HEK293 (cell line): ENCODE data around the gene TRIP10.

ENCODE experiments used
- CTCF ChIA-PET: fragments of 350-600 bp; formaldehyde crosslinking; extraction: SDS; loops from one replicate; lab custom pipeline; 2021; ENCODE audit warnings: antibody characterized with exemption; lab: Yijun Ruan, JAX
- POLR2A ChIA-PET: fragments of 300-600 bp; formaldehyde crosslinking; extraction: SDS; loops from one replicate; lab custom pipeline; 2020; ENCODE audit warnings: antibody characterized with exemption, inconsistent platforms; lab: Yijun Ruan, JAX
- H3K27ac ChIP-seq: fragments of 200-500 bp; sonication (Bioruptor generic); 2 replicates; pipeline ENCODE4 v1.5.1; 2014; ENCODE audit warnings: low read depth, low read length, control low read depth, inconsistent platforms; ENCODE audit errors: extremely low read depth
- H3K36me3 ChIP-seq, 2 experiments: fragments of 200-500 bp in 1 of 2; sonication (Bioruptor generic) in 1 of 2; 1 replicate in 1 of 2; 2 replicates in 1 of 2; pipeline ENCODE4 v1.5.1; 2014 to 2017; ENCODE audit warnings: inconsistent platforms in 2 of 2, low read length in 2 of 2; ENCODE audit not compliant: control insufficient read depth in 2 of 2, insufficient read depth in 1 of 2
- H3K4me1 ChIP-seq: fragments of 200-500 bp; sonication (Bioruptor generic); 2 replicates; pipeline ENCODE4 v1.5.1; 2014; ENCODE audit warnings: mild to moderate bottlenecking, low read length, inconsistent platforms; ENCODE audit not compliant: control insufficient read depth, insufficient read depth
- H3K4me3 ChIP-seq: 2 replicates; pipeline ENCODE4 v1.5.1; 2011; ENCODE audit warnings: low read depth, mild to moderate bottlenecking, control low read depth, low read length, moderate library complexity
- H3K9me3 ChIP-seq: fragments of 200-500 bp; sonication (Bioruptor generic); 2 replicates; pipeline ENCODE4 v1.5.1; 2014; ENCODE audit warnings: low read depth, low read length, inconsistent platforms; ENCODE audit not compliant: control insufficient read depth, insufficient read depth
- BCL11A ChIP-seq: fragments of 450-650 bp; formaldehyde crosslinking; IDR thresholded peaks from 2 replicates; pipeline ENCODE4 v1.5.1; 2016; ENCODE audit warnings: low read depth, missing biosample characterization, missing genetic modification characterization
- GLIS2 ChIP-seq: fragments of 450-650 bp; formaldehyde crosslinking; IDR thresholded peaks from 2 replicates; pipeline ENCODE4 v1.5.1; 2016; ENCODE audit warnings: missing biosample characterization, missing genetic modification characterization
- MYNN ChIP-seq: fragments of 450-650 bp; formaldehyde crosslinking; IDR thresholded peaks from 2 replicates; pipeline ENCODE4 v1.5.1; 2016; ENCODE audit warnings: missing biosample characterization, missing genetic modification characterization, borderline replicate concordance
- SCRT2 ChIP-seq: fragments of 450-650 bp; formaldehyde crosslinking; IDR thresholded peaks from 2 replicates; pipeline ENCODE4 v1.5.1; 2016; ENCODE audit warnings: missing biosample characterization, missing genetic modification characterization
- SP2 ChIP-seq: fragments of 450-650 bp; formaldehyde crosslinking; IDR thresholded peaks from 2 replicates; pipeline ENCODE4 v1.5.1; 2016; ENCODE audit warnings: missing biosample characterization, missing genetic modification characterization
- SP7 ChIP-seq: fragments of 450-650 bp; formaldehyde crosslinking; IDR thresholded peaks from 2 replicates; pipeline ENCODE4 v1.5.1; 2016; ENCODE audit warnings: missing biosample characterization, missing genetic modification characterization
- ZBTB11 ChIP-seq: fragments of 450-650 bp; formaldehyde crosslinking; conservative IDR thresholded peaks from 2 replicates; pipeline ENCODE4 v1.5.1; 2016; ENCODE audit warnings: low read depth, missing biosample characterization, missing genetic modification characterization
- ZBTB17 ChIP-seq: fragments of 450-650 bp; formaldehyde crosslinking; IDR thresholded peaks from 2 replicates; pipeline ENCODE4 v1.5.1; 2016; ENCODE audit warnings: missing biosample characterization, missing genetic modification characterization
- ZBTB48 ChIP-seq: fragments of 450-650 bp; formaldehyde crosslinking; IDR thresholded peaks from 2 replicates; pipeline ENCODE4 v1.5.1; 2016; ENCODE audit warnings: missing biosample characterization, missing genetic modification characterization
- ZBTB6 ChIP-seq: fragments of 450-650 bp; formaldehyde crosslinking; IDR thresholded peaks from 2 replicates; pipeline ENCODE4 v1.5.1; 2017; ENCODE audit warnings: missing biosample characterization, missing genetic modification characterization
- ZFP41 ChIP-seq: fragments of 450-650 bp; formaldehyde crosslinking; IDR thresholded peaks from 2 replicates; pipeline ENCODE4 v1.5.1; 2016; ENCODE audit warnings: missing biosample characterization, missing genetic modification characterization, borderline replicate concordance
- ZNF132 ChIP-seq: fragments of 450-650 bp; formaldehyde crosslinking; IDR thresholded peaks from 2 replicates; pipeline ENCODE4 v1.5.1; 2017; ENCODE audit warnings: missing biosample characterization, missing genetic modification characterization, borderline replicate concordance
- ZNF138 ChIP-seq: fragments of 450-650 bp; formaldehyde crosslinking; IDR thresholded peaks from 2 replicates; pipeline ENCODE4 v1.5.1; 2016; ENCODE audit warnings: missing biosample characterization, missing genetic modification characterization, borderline replicate concordance
- ZNF155 ChIP-seq: fragments of 450-650 bp; formaldehyde crosslinking; IDR thresholded peaks from 2 replicates; pipeline ENCODE4 v1.5.1; 2016; ENCODE audit warnings: missing biosample characterization, missing genetic modification characterization
- ZNF2 ChIP-seq: fragments of 450-650 bp; formaldehyde crosslinking; IDR thresholded peaks from 2 replicates; pipeline ENCODE4 v1.5.1; 2016; ENCODE audit warnings: missing biosample characterization, missing genetic modification characterization
- ZNF223 ChIP-seq: fragments of 450-650 bp; formaldehyde crosslinking; IDR thresholded peaks from 2 replicates; pipeline ENCODE4 v1.5.1; 2016; ENCODE audit warnings: missing biosample characterization, missing genetic modification characterization
- ZNF280C ChIP-seq: fragments of 450-650 bp; formaldehyde crosslinking; IDR thresholded peaks from 2 replicates; pipeline ENCODE4 v1.5.1; 2016; ENCODE audit warnings: missing biosample characterization, missing genetic modification characterization
- ZNF366 ChIP-seq: fragments of 450-650 bp; formaldehyde crosslinking; conservative IDR thresholded peaks from 2 replicates; pipeline ENCODE4 v1.5.1; 2016; ENCODE audit warnings: missing biosample characterization, missing genetic modification characterization
- ZNF37A ChIP-seq: fragments of 450-650 bp; IDR thresholded peaks from 2 replicates; pipeline ENCODE4 v1.5.1; 2018; ENCODE audit warnings: missing biosample characterization, missing genetic modification characterization
- ZNF404 ChIP-seq: fragments of 450-650 bp; formaldehyde crosslinking; IDR thresholded peaks from 2 replicates; pipeline ENCODE4 v1.5.1; 2017; ENCODE audit warnings: missing biosample characterization, missing genetic modification characterization
- ZNF521 ChIP-seq: fragments of 450-650 bp; formaldehyde crosslinking; IDR thresholded peaks from 2 replicates; pipeline ENCODE4 v1.5.1; 2017; ENCODE audit warnings: missing biosample characterization, mild to moderate bottlenecking, missing genetic modification characterization
- ZNF558 ChIP-seq: fragments of 450-650 bp; formaldehyde crosslinking; IDR thresholded peaks from 2 replicates; pipeline ENCODE4 v1.5.1; 2016; ENCODE audit warnings: missing biosample characterization, missing genetic modification characterization
- ZNF670 ChIP-seq: fragments of 450-650 bp; formaldehyde crosslinking; IDR thresholded peaks from 2 replicates; pipeline ENCODE4 v1.5.1; 2016; ENCODE audit warnings: missing biosample characterization, missing genetic modification characterization, low read depth
- ZSCAN18 ChIP-seq: fragments of 450-650 bp; formaldehyde crosslinking; IDR thresholded peaks from 2 replicates; pipeline ENCODE4 v1.5.1; 2016; ENCODE audit warnings: missing biosample characterization, missing genetic modification characterization
- TF ChIP-seq, protein P1 (sequence below): fragments of 450-650 bp; formaldehyde crosslinking; IDR thresholded peaks from 2 replicates; pipeline ENCODE4; 2016; ENCODE audit warnings: missing biosample characterization, missing genetic modification characterization
- TF ChIP-seq, protein P2 (sequence below): fragments of 450-650 bp; formaldehyde crosslinking; IDR thresholded peaks from 2 replicates; pipeline ENCODE4 v1.5.1; 2016; ENCODE audit warnings: missing biosample characterization, missing genetic modification characterization

Gene TRIP10

GRCh38 chr19:6731822-6732221 lies 7.7 kb upstream of the TRIP10 start:
- CTCF ChIA-PET = no interaction called here
- Histone ChIP-seq H3K4me1 (no peaks in the 10 kb centered on the region), H3K4me3 (no peak overlapping the region), H3K27ac (no peak overlapping the region), H3K9me3 (no peaks in the 10 kb centered on the region), H3K36me3 (peaks cover 0 to 23% of the 10 kb centered on the region in 2 experiments; a peak in 2 of 3 replicates)
- TF ChIP-seq SP2 (tag by site-specific recombination) = no peak
- TF ChIP-seq ZNF558 = no peak
- TF ChIP-seq ZNF280C (tag by site-specific recombination) = no peak
- TF ChIP-seq ZNF132 = no peak
- TF ChIP-seq, protein P1, sequence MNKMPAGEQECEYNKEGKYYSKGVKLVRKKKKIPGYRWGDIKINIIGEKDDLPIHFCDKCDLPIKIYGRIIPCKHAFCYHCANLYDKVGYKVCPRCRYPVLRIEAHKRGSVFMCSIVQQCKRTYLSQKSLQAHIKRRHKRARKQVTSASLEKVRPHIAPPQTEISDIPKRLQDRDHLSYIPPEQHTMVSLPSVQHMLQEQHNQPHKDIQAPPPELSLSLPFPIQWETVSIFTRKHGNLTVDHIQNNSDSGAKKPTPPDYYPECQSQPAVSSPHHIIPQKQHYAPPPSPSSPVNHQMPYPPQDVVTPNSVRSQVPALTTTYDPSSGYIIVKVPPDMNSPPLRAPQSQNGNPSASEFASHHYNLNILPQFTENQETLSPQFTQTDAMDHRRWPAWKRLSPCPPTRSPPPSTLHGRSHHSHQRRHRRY = no peak
- no peak for TF ChIP-seq ZNF521 (tag by site-specific recombination)
- TF ChIP-seq ZNF670 = no peak
- no peak for TF ChIP-seq ZFP41
- no peak for TF ChIP-seq ZBTB17 (tag by site-specific recombination)
- no peak for TF ChIP-seq ZNF2 (tag by site-specific recombination)
- POLR2A ChIA-PET = no interaction called here

DNA sequence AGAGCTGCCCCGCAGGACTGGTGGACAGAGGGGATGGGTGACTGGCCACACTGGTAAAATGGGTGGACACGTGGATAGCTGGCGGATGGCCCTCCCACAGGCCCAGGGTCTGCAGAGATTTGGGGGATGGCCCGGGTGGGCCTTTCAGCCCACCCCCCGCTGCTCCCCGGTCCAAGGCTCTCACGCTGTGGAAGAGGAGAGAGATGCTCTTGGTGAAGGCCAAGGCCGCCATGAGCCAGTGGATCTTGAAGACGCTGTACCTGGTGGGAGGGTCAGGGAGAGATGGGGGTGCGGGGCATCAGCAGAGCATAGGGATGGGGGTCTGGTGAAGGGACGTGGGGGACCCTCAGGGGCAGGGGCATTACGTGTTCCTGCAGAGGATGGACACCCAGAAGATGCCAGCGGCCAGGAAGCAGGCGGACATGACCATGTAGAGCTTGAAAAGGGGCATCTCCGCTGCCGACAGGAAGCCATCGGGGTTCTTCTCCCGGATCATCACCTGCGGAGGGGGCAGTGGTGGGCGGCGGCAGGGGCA lies 6.6 kb upstream of the TRIP10 start:
- Histone ChIP-seq H3K27ac (no peak overlapping the region), H3K9me3 (no peaks in the 10 kb centered on the region), H3K4me3 (no peak overlapping the region), H3K36me3 (peaks cover 0 to 23% of the 10 kb centered on the region in 2 experiments; a peak in 2 of 3 replicates), H3K4me1 (no peaks in the 10 kb centered on the region; the same call in 1 of the 2 replicates)
- ChIA-PET POLR2A (no interaction called here), CTCF (no interaction called here)
- no peak for TF ChIP-seq GLIS2 (tag by site-specific recombination)
- TF ChIP-seq ZFP41 = no peak
- TF ChIP-seq ZNF37A (tag by site-specific recombination) = no peak
- no peak for TF ChIP-seq ZBTB48 (tag by site-specific recombination)
- TF ChIP-seq MYNN = no peak
- TF ChIP-seq, protein P2, sequence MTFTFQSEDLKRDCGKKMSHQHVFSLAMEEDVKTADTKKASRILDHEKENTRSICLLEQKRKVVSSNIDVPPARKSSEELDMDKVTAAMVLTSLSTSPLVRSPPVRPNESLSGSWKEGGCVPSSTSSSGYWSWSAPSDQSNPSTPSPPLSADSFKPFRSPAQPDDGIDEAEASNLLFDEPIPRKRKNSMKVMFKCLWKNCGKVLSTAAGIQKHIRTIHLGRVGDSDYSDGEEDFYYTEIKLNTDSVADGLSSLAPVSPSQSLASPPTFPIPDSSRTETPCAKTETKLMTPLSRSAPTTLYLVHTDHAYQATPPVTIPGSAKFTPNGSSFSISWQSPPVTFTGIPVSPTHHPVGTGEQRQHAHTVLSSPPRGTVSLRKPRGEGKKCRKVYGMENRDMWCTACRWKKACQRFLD (tag by site-specific recombination) = no peak
- no peak for TF ChIP-seq ZNF223 (tag by site-specific recombination)
- no peak for TF ChIP-seq BCL11A (tag by site-specific recombination)
- no peak for TF ChIP-seq ZBTB6 (tag by site-specific recombination)
- TF ChIP-seq SCRT2 (tag by site-specific recombination) = no peak
- TF ChIP-seq SP7 = no peak
- TF ChIP-seq ZNF138 (tag by site-specific recombination) = no peak
- no peak for TF ChIP-seq ZNF404 (tag by site-specific recombination)
- TF ChIP-seq ZSCAN18 (tag by site-specific recombination) = no peak
- TF ChIP-seq ZNF366 = no peak
- no peak for TF ChIP-seq ZNF155 (tag by site-specific recombination)
- no peak for TF ChIP-seq ZBTB11 (tag by site-specific recombination)
